Ureter (tissue), 1 donor: ENCODE data around the gene SLC25A47. TPM values are rescaled to one million over a fixed set of nuclear protein-coding genes. Genes with fewer than 3 reads are reported as not detected.
"Not testable (repeated sequence)": the region's sequence is repeated elsewhere in the genome, so short reads cannot be mapped to it uniquely, and the experiment has no call there.

Experiments
- DNase-seq: peaks from one replicate; pipeline ENCODE4 v3.0.0-alpha.2; 2020; ENCODE audit warnings: low spot score
- total RNA-seq: library from RNA; stranded (reverse); gene quantifications from one replicate; pipeline ENCODE4 v1.2.4, GENCODE V29; 2023
- donor health status: DM: yes; HTN: yes; CAD: no.

The SLC25A47 gene
- total RNA-seq = not detected

DNA sequence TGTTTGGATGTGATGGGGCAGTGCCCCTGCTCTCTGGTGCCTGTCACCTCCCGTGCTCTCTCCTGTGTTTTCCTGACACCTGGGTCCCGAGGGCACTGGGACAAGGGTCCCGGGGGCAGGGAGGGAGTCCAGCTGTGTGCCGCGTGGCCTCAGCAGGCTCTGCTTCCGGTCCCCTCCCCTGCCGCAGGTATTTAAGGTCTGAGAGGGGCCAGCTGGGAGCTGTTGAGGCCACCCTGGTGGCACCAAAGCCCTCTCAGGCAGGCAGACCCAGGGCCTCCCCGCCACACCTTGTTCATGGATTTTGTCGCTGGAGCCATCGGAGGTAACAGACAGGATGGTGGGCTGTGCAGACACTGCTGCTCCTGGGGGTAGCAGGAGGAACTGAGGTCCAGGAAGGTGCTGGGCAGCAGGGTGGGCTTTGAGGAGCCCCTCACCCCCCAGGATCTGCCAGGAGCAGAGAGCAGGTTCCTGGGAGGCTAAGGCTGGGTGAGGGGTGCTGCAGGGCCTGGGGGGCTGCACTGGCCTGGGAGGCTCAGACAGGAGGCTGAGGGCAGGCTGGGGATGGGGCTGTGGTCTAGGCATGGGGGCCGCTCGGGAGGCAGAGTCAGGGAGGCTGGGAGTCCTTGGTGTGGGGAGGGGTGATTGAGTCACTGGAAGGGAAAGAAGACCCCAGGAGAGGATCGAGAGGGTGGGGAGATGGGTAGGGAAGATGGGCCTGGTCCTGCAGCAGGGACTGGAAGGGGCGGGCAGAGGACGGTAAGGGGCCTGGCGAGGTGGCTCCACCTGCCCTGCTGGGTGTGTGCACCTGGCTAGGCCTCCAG, at the start of gene SLC25A47:
Gene SLC25A47 (plus strand): TSS at position 219 of the 821 bp plus-strand sequence. CDS start 76 bp downstream, at position 295.
- DNase-seq = no peak

GRCh38 chr14:100274250-100274649, 48.9 kb upstream of the SLC25A47 start:
- DNase-seq = no peak

DNA sequence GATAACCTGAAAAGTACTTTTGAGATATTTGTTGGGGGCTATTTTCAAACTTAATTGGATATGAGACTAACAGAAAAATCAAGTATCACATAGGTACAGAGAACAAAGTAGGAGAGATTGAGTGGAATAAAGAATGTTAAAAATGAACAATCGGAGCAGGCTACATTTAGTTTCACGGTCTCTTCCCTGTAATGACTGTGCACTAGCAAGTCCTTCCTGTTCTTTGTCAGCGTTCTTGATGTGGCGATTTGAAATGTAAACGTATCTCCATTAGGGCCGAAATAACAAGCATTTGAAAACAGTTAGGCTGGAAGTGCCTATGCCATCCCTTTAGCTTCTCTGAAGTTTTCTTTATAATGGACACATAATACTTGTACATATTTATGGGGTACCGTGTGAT, 47.9 kb upstream of the SLC25A47 start:
- DNase-seq = no peak

DNA sequence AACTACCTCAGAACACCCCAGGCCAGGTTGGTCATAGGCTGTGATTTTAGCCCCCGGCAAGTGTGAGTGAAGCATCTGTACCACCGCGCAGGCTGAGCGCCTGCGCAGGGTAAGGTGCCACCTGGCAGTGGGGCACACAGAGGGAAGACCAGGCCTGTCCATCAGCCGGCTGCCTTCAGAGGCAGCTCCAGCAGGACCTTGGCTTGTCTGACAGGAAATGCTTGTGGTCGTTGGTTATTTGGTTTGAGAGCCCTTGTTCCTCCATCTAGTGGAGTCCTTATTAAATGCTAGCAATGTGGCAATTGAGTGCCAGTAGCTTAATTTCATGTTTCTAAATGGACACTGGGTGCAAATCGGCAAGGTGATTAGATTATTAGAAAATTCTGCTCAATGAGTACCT, 44.4 kb upstream of the SLC25A47 start:
- DNase-seq = no peak

- DNase-seq = no peak
Measured at GRCh38 chr14:100279133-100279532, 44.0 kb upstream of the SLC25A47 start.

DNA sequence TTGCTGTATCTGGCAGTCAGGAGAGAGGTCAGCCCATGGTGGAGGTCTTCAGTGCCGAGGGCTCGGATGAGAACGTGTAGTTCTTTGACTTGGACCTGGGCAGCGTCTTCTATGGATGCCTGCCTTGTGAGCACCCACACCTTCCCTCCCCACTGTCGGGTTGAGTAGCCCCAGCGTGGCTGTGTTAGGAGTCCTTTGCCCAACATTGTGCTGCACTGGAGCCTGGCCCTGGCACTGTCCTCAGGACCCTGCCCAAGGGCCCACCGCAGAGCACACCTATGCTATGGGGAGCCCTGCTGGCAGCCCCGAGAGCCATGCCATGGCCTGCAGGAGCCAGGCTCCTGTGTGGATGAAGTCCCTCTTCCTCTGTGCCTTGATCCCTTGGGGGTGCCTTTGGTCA, 43.6 kb upstream of the SLC25A47 start:
- no peak for DNase-seq

DNA sequence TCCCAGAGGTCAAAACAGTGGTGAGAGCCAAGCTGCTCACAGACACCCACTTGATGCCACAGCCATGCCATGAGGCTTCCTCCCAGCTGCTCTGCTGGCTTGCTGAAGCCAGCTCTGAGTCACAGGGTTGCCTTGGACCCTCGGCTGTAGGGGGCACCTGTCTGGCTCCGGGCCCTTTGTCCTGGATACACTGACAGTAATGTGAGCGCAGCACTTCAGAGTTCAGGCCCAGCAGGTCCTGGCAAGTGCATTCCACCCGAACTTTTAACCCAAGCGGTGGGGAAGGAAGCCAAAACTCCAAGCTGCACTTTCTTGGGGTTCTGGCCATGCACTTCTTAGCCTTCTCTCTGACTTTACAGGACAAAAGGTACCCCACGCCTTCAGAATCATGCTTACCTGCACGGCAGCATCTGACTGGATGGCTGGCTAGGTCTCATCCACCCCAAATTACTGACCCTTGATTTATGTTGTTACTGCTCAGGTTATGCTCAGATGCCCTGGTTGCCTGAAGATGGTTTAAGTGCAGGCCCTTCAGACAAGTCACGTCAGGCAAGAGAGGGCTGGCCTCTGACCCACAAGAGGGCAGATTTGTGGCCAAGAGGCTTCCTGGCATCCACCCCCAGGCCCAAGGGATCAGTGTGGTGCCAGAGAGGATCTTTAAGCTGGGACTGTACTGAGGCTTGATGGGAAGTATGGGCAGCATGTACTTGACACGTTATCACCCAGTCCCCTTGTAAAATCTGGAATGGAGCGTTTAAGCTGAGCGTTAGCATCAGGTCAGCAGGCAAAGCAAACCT, 41.7 kb upstream of the SLC25A47 start:
- no peak for DNase-seq

- no peak for DNase-seq
Measured at GRCh38 chr14:100282083-100282350, 41.1 kb upstream of the SLC25A47 start.

- DNase-seq = no peak
Measured at GRCh38 chr14:100282766-100283419, 40.2 kb upstream of the SLC25A47 start.

DNA sequence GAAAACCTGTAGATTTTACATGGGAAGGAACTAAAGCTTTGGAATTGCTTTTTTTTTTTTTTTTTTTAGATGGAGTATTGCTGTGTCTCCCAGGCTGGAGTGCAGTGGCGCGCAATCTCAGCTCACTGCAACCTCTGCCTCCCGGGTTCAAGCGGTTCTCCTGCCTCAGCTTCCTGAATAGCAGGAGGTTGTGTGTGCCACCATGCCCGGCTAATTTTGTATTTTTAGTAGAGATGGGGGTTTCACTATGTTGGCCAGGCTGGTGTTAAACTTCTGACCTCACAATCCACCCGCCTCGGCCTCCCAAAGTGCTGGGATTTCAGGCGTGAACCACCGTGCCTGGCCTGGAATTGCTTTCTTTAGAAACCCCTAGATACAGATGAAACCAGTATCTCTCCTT, 39.7 kb upstream of the SLC25A47 start:
- not testable (repeated sequence) for DNase-seq

DNA sequence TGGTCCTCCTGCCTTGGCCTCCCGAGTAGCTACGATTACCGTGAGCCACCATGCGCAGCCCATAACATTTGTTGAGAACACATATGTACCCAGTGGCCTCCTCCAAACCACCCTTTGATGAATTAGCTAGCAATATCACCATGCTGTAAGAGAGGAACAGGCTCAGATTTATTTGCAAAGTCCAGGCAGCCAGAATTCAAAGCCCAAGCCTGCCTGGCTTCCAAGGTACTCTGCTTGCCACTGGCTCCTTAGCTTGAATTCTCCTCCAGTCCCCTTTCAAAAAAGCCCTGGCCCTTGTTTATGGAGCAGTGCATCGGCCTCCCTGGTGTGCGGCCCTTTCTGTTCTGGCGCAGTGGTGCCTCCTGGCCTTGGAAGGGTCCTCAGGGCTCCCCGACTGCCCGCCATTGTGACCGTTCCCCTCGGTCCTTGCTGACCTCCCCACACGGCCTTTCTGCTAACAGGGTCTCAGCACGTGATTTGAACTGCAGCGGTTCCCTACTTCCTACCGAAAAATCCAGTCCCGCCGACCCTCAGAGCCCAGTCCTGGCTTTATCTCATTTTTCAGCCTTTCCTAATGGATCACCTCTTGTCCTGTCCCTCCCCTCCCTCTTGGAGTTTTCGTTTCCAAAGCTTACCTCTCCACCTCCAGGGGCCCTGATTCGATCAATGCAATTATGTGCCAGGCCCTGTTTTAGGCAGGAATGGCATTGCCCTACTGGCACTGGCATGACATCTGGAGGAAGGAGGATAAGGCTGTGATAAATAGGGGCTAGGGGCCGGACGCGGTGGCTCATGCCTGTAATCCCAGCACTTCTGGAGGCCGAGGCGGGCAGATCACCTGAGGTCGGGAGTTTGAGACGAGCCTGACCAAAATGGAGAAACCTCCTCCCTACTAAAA, 38.9 kb upstream of the SLC25A47 start:
- DNase-seq = no peak

DNA sequence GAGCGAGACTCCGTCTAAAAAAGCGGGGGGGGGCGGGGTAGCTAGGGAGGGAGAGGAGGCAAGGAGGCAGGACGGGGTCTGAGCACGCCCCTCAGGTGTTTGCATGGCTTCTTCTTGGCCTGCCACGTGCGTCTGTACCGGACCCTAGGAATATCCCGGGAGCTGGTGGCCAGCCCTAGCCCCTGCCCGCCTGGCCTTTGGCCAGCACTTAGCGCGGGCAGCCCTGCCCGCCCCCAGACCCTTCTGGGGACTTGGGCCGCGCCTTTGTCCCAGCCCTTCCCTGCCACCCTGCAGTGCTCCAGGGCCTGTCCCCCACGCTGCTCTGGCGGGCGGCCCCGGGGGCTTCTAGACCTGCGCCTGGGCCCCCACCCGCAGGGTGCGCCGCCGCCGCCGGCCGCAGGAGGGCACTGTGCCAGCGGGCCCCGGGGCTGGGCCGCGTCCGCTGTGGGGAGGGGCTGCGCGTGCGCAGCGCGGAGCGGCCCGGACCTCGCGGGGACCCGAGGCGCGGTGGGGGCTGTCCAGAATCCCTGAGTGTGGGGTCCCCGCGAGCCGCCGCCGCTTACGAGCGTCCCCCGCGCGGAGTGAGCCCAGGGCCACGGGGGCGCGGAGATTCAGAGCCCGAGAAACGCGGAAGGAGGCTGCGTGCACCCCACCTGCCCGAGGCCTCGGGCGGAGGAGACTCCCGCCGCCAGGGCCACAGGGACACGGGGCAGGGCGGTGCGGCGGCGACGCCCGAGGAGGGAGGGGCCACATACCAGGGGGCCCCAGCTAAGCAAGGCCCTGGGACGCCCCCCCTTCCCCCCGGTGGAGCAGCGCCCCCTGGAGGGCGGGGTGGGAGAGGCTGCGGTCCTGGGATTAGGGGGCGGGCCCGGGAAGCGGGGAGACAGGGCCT, 37.9 kb upstream of the SLC25A47 start:
- DNase-seq = no peak

DNA sequence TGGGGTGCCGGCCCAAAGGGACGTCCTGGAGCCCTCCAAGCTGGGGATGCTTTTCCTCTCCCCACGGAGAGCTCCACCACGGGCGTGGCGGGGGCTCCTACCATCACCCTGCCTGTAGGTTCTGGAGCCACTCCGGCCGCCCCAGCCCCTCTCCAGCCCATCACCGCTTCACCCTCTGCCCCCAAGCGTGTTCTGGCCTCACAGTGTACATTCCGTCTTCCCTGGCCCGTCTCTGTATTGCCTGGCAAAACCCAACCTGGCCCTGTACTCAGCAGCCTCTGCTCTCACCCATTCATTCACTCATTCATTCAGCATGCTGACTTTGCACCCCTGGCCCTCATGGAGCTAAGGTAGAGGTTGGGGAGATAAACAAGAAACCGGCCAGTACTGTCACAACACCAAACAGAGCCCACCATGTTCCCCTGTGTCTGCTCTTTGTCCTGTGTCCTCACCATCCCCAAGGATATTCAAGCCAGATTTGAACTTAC, 37.2 kb upstream of the SLC25A47 start:
- no peak for DNase-seq

DNA sequence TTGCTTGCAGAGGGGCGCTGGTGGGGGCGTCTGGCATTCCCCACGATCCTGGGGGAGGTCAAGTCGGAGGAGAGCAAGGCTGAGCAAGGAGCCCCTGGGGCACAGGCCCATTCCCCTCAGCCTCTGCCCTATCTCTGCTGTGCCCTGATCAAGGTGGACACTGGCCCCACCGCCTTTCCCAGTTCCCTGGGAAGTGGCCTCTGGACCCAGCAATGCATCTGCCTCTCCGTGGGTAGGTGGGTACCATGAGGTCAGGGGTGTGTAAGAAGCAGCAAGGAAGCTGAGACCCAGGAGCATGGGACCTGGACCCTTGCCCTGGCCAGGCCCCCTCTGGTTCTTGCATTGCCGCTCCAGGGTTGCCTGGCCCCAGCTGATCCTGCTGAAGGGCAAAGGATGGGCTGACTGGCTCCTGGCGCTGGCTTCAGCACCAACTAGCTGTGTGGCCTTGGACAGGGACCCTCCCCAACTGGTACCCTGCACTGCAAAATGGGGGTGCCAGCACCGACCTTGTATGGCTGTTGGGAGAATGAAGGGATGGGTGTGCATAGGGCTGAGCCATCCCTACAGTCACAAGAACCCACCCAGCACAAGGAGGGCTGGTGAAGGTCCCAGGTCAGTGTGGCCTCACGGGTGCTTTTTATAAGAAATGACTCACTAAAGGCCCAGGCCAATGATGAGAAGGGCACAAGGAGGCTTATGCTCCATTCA, 36.5 kb upstream of the SLC25A47 start:
- no peak for DNase-seq

DNA sequence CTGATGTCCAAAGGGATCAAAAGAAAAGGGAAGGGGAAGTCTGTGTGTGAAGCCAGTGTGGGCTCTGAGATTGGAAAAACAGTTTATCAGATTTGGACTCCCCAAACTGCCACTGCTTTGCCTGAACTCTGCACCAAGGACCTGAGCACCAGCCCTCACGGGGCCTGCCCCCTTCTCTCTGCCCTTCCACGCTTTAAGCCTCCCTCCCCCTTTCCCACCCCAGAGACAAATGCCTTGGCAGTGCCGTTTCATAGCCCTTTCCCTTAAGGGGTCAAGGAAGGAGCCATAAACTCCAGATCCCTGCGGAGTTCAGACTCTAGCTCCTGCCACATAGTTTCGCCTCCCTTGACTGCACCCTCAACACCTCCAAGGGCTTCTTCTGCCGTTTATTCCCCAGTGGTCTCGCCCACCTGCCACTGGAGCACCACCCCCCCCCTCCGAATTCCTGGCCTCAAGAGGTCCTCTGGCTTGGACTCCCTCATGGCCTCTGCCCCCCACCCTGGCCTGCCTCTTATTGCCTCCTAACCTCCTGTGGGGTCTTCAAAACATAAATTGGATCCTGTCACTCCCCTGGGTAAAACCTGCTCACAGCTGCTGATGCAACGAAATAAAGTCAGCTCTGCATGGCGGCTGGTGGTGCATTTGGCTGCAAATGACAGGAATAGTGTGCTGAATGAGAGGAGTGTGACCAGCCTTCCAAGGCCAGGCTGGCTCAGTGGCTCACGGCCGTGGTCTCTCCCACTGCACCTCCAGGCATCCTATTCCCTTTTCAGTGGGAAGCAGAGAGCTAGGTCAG, 35.7 kb upstream of the SLC25A47 start:
- no peak for DNase-seq

GRCh38 chr14:100287998-100288295, 35.2 kb upstream of the SLC25A47 start:
- DNase-seq = not testable (repeated sequence)

DNA sequence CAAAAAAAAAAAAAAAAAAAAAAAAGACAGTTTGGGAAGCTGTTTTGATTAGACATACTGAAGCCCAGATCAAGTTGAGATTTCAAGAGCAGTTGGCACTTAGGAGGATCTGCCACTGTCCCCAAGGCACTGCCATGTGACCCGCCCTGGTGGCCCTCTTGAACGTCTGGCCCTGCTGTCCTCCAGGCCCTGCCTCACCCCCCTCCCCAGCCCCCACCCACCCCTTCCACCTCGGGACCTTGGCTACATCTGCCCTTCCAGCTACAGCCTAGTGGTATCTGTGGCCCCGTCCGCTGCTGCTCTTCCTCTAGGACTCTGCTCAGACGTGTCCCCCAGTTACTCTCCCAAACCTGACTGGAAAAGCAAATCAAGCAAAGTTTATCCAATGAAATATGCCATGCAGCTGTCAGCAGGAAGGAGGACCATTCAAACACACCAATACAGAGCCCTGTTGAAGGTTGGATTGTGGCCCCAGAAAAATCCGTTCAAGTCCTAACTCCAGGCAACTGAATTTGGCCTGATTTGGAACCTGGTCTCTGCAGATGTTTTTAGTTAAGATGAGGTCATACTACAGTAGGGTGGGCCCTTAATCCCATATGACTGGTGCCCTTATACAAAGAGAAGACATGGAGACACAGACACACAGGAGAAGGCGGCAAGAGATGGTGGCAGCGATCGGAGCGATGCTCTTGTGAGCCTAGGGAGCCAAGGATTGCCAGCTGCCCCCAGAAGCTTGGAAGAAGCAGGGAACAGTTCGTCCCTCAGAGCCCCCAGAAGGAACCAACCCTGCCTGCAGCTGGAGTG, 34.6 kb upstream of the SLC25A47 start:
- DNase-seq = no peak

GRCh38 chr14:100289916-100290606, 33.1 kb upstream of the SLC25A47 start:
- no peak for DNase-seq
